Pancreas (tissue), 10 donors: ENCODE measurements around the gene SPATA31C1. TPM values are rescaled to one million over a fixed set of nuclear protein-coding genes. Genes with fewer than 3 reads are reported as not detected.
"Not testable (repeated sequence)": the region's sequence is repeated elsewhere in the genome, so short reads cannot be mapped to it uniquely, and the experiment has no call there.

Source experiments
- ATAC-seq, 4 donors: fragments of 200-7000 bp; cut with Tn5 transposase; one replicate each; pipeline versions ENCODE4 v1.8.0 to v1.9.1; 2020; ENCODE audit warnings: mild to moderate bottlenecking in 4 of 4, moderate library complexity in 4 of 4
- DNase-seq, 6 donors: peaks; one replicate each; pipeline ENCODE4 v3.0.0-alpha.2; 2020
- FAIRE-seq: peaks from 2 replicates; lab custom pipeline; 2012; peaks lifted over from hg19 to GRCh38; lab: Jason Lieb, UNC
- H3K27ac ChIP-seq, 4 donors: fragments of 200-600 bp; sonication (generic); 1 replicate in 3 of 4; 2 replicates in 1 of 4; pipeline versions ENCODE4 v1.5.0 to v1.8.0; 2020
- H3K27me3 ChIP-seq, 4 donors: fragments of 200-600 bp; one replicate each; pipeline ENCODE4 v1.8.0; 2021
- H3K36me3 ChIP-seq, 3 donors: fragments of 200-600 bp; sonication (generic) in 1 of 3; one replicate each; pipeline versions ENCODE4 v1.5.0 to v1.8.0; 2020 to 2021
- H3K4me1 ChIP-seq, 3 donors: fragments of 200-600 bp; one replicate each; pipeline ENCODE4 v1.8.0; 2021
- H3K4me3 ChIP-seq, 4 donors: fragments of 200-600 bp; sonication (generic) in 2 of 4; one replicate each; pipeline versions ENCODE4 v1.5.0 to v1.8.0; 2020 to 2021
- H3K9me3 ChIP-seq, 4 donors: fragments of 200-600 bp; one replicate each; pipeline ENCODE4 v1.8.0; 2021
- CTCF ChIP-seq, 4 donors: fragments of 200-600 bp; sonication (generic) in 3 of 4; IDR thresholded peaks; one replicate each; pipeline versions ENCODE4 v1.5.0 to v1.8.0; 2021; ENCODE audit warnings: antibody characterized with exemption in 4 of 4
- WGBS, 2 donors: extraction: QIAGEN DNeasy Blood & Tissue Kit; methylation state at CpG; one replicate each; pipeline ENCODE4 v1.1.7; 2013; 5-methylcytosine and 5-hydroxymethylcytosine counted together
- intact Hi-C, 3 donors: fragments of 100-400 bp; cut with DNase I; formaldehyde crosslinking; loops; one replicate each; pipeline versions ENCODE4 v1.11.1 to v1.14.2; 2022
- polyA plus RNA-seq, 2 donors: library from polyadenylated mRNA; stranded (reverse); fragments of 200-250 nt; gene quantifications; one replicate each; pipeline ENCODE4 v1.2.3, GENCODE V29; 2013
- total RNA-seq, 6 donors: library from RNA; stranded (reverse); fragmentation: NEBNext Ultra II Directional in 4 of 6; extraction: Animal tissue kit (Norgen Biotek cat#: 25700) in 4 of 6; gene quantifications; one replicate each; pipeline versions ENCODE4 v1.2.1 to v1.2.4, GENCODE V29; 2021 to 2023
- donor health status: healthy with polysubstance abuse.
- donor health status: DM: no; HTN: no; CAD: no; lungs with moderate emphysema.
- donor health status: DM: no; HTN: no; CAD: no.
- donor health status: control.
- donor health status: control.
- donor health status: Bipolar disorder and iron deficiency.
- donor health status: DM: yes; HTN: yes; CAD: no.
- donor health status: DM: no; HTN: no; CAD: no.
- donor health status: DM: no; HTN: no; CAD: no.
- donor health status: DM: yes; HTN: yes; CAD: no.

The SPATA31C1 gene
- total and polyA plus RNA-seq, 8 donors: not detected

- Histone ChIP-seq H3K4me1 (no peaks in the 10 kb centered on the region), H3K27me3 (no peaks in the 10 kb centered on the region), H3K27ac (no peak overlapping the region), H3K36me3 (no peaks in the 10 kb centered on the region), H3K4me3 (no peak overlapping the region), H3K9me3 (no peaks in the 10 kb centered on the region)
- 46 to 52% methylated on average over 3 of the region's 3 CpGs for WGBS, 2 donors
- ATAC-seq (no peak), DNase-seq (no peak), FAIRE-seq (no peak)
- intact Hi-C loops: no loop called here
- TF ChIP-seq CTCF (IDR thresholded peaks at IDR 0.05): no peak
Measured at GRCh38 chr9:87910821-87911220, 6.9 kb upstream of the SPATA31C1 start.

GRCh38 chr9:87919013-87919412 is 1.3 kb downstream of the SPATA31C1 start:
- intact Hi-C loops, H3K4me3 ChIP-seq, H3K36me3 ChIP-seq, H3K27me3 ChIP-seq, ATAC-seq, H3K9me3 ChIP-seq, H3K27ac ChIP-seq, DNase-seq, FAIRE-seq, H3K4me1 ChIP-seq: not testable (repeated sequence)
- 77 to 79% methylated on average over 12 of the region's 13 CpGs for WGBS, 2 donors

GRCh38 chr9:87921561-87921960 is 3.8 kb downstream of the SPATA31C1 start:
- H3K36me3 ChIP-seq, H3K4me3 ChIP-seq, H3K27me3 ChIP-seq, intact Hi-C loops, H3K4me1 ChIP-seq, H3K9me3 ChIP-seq, FAIRE-seq: not testable (repeated sequence)
- DNase-seq (peak in 3 of 6 donors; percentile 28 to 60 (median 56)), ATAC-seq (peak in 1 of 4 donors; percentile 48)
- 41 to 68% methylated on average over 8 of the region's 8 CpGs for WGBS, 2 donors
- peak overlapping the region in 1 of 4 donors; percentile 15 for H3K27ac ChIP-seq

GRCh38 chr9:87923012-87923411 is 5.2 kb downstream of the SPATA31C1 start:
- H3K36me3 ChIP-seq, H3K27ac ChIP-seq, H3K27me3 ChIP-seq, ATAC-seq, H3K4me1 ChIP-seq, H3K9me3 ChIP-seq, H3K4me3 ChIP-seq, FAIRE-seq, intact Hi-C loops, DNase-seq: not testable (repeated sequence)
- WGBS, 2 donors: 80 to 87% methylated on average over 10 of the region's 10 CpGs

- H3K4me1 ChIP-seq, H3K4me3 ChIP-seq, DNase-seq, intact Hi-C loops, ATAC-seq, H3K36me3 ChIP-seq, H3K27me3 ChIP-seq, H3K27ac ChIP-seq, FAIRE-seq, H3K9me3 ChIP-seq: not testable (repeated sequence)
- WGBS, 2 donors: 94% methylated on average over 10 of the region's 10 CpGs
Measured at GRCh38 chr9:87924851-87925250, 7.1 kb downstream of the SPATA31C1 start.

- DNase-seq, H3K4me1 ChIP-seq, H3K27me3 ChIP-seq, H3K36me3 ChIP-seq, H3K9me3 ChIP-seq, H3K27ac ChIP-seq, H3K4me3 ChIP-seq, intact Hi-C loops, ATAC-seq: not testable (repeated sequence)
- FAIRE-seq: peak; percentile 23
Measured at GRCh38 chr9:87929152-87929551, 11.4 kb downstream of the SPATA31C1 start.

- intact Hi-C loops, FAIRE-seq, H3K9me3 ChIP-seq, H3K27me3 ChIP-seq, H3K4me3 ChIP-seq, H3K36me3 ChIP-seq, H3K4me1 ChIP-seq, H3K27ac ChIP-seq: not testable (repeated sequence)
- DNase-seq (peak in 2 of 6 donors; percentile 31 to 53), ATAC-seq (peak in 2 of 4 donors; percentile 56 to 59)
- 31 to 47% methylated on average over 7 of the region's 7 CpGs for WGBS, 2 donors
Measured at GRCh38 chr9:87934444-87934843, 16.7 kb downstream of the SPATA31C1 start.

GRCh38 chr9:87937352-87937751 is 19.6 kb downstream of the SPATA31C1 start:
- ATAC-seq, H3K36me3 ChIP-seq, FAIRE-seq, H3K27me3 ChIP-seq, H3K4me1 ChIP-seq, H3K27ac ChIP-seq, H3K4me3 ChIP-seq, intact Hi-C loops, DNase-seq, H3K9me3 ChIP-seq: not testable (repeated sequence)
- WGBS, 2 donors: 87 to 92% methylated on average over 4 to 12 of the region's 12 CpGs

- H3K4me3 ChIP-seq, H3K9me3 ChIP-seq, DNase-seq, H3K4me1 ChIP-seq, FAIRE-seq, H3K36me3 ChIP-seq, intact Hi-C loops, ATAC-seq, H3K27ac ChIP-seq, H3K27me3 ChIP-seq: not testable (repeated sequence)
- WGBS, 2 donors: 90 to 91% methylated on average over 6 to 9 of the region's 9 CpGs
Measured at GRCh38 chr9:87937918-87938317, 20.2 kb downstream of the SPATA31C1 start.

GRCh38 chr9:87938336-87938735 is 20.6 kb downstream of the SPATA31C1 start:
- H3K4me3 ChIP-seq, H3K4me1 ChIP-seq, ATAC-seq, H3K36me3 ChIP-seq, DNase-seq, intact Hi-C loops, H3K9me3 ChIP-seq, H3K27ac ChIP-seq, H3K27me3 ChIP-seq, FAIRE-seq: not testable (repeated sequence)
- 81 to 86% methylated on average over 6 to 10 of the region's 12 CpGs for WGBS, 2 donors

- ATAC-seq, H3K36me3 ChIP-seq, H3K9me3 ChIP-seq, H3K4me1 ChIP-seq, DNase-seq, intact Hi-C loops, H3K27ac ChIP-seq, H3K4me3 ChIP-seq, FAIRE-seq, H3K27me3 ChIP-seq: not testable (repeated sequence)
- WGBS, 2 donors: 78 to 88% methylated on average over 5 to 8 of the region's 8 CpGs
Measured at GRCh38 chr9:87939096-87939495, 21.3 kb downstream of the SPATA31C1 start.
